ENCODE measurements around the gene PPP6R3.

The PPP6R3 gene

GRCh38 chr11:68581901-68582300, 121.3 kb downstream of the PPP6R3 start:
- Histone ChIP-seq H3K27me3 (ENCODE audit: insufficient read depth, low read length) (no peaks in the 10 kb centered on the region), H3K4me2 (ENCODE audit: low read length) (no peak overlapping the region), H2BK5ac (ENCODE audit: low read depth, low read length, poor library complexity) (no peak overlapping the region), H3K27ac (ENCODE audit: low read depth, low read length) (no peak overlapping the region), H2BK12ac (ENCODE audit: low read length) (no peak overlapping the region), H4K12ac (ENCODE audit: low read depth, low read length) (no peak overlapping the region), H2BK120ac (ENCODE audit: insufficient read depth, low read length, poor library complexity) (no peak overlapping the region), H3K14ac (ENCODE audit: low read length) (no peak overlapping the region), H3K4ac (ENCODE audit: low read depth, low read length) (no peak overlapping the region), H4K8ac (ENCODE audit: low read depth, low read length) (no peak overlapping the region), H3K18ac (ENCODE audit: low read length) (no peak overlapping the region), H3K23ac (ENCODE audit: low read length) (no peak overlapping the region), H3K4me3 (ENCODE audit: low read depth, low read length) (no peak overlapping the region), H3K4me1 (ENCODE audit: control insufficient read depth in 1 of 2, insufficient read depth in 2 of 2, low read length in 2 of 2) (no peaks in the 10 kb centered on the region), H3K9me3 (ENCODE audit: insufficient read depth, low read depth, low read length) (peaks cover 4% of the 10 kb centered on the region), H4K91ac (ENCODE audit: low read depth, low read length) (no peak overlapping the region), H2AK5ac (ENCODE audit: low read length) (no peak overlapping the region), H3K36me3 (ENCODE audit: control insufficient read depth in 1 of 2, insufficient read depth in 2 of 2, low read length in 2 of 2) (peaks cover 18 to 42% of the 10 kb centered on the region in 2 experiments), H2AFZ (ENCODE audit: insufficient read depth, low read length, poor library complexity) (no peak overlapping the region), H3K79me2 (ENCODE audit: control insufficient read depth, insufficient read depth, low read length, poor library complexity) (no peaks in the 10 kb centered on the region), H3K79me1 (ENCODE audit: low read length) (no peaks in the 10 kb centered on the region), H3K9ac (ENCODE audit: low read length) (no peak overlapping the region)
- no peak for DNase-seq
- no CpG with 5 or more reads among the region's 3 CpGs for WGBS (ENCODE audit: extremely low coverage, insufficient coverage, insufficient read length)

- Histone ChIP-seq H3K27me3 (ENCODE audit: insufficient read depth, low read length) (no peaks in the 10 kb centered on the region), H3K4me1 (ENCODE audit: control insufficient read depth in 1 of 2, insufficient read depth in 2 of 2, low read length in 2 of 2) (no peaks in the 10 kb centered on the region), H3K27ac (ENCODE audit: low read depth, low read length) (no peak overlapping the region), H3K18ac (ENCODE audit: low read length) (no peak overlapping the region), H4K12ac (ENCODE audit: low read depth, low read length) (no peak overlapping the region), H3K79me2 (ENCODE audit: control insufficient read depth, insufficient read depth, low read length, poor library complexity) (no peaks in the 10 kb centered on the region), H2BK120ac (ENCODE audit: insufficient read depth, low read length, poor library complexity) (no peak overlapping the region), H2BK5ac (ENCODE audit: low read depth, low read length, poor library complexity) (no peak overlapping the region), H3K23ac (ENCODE audit: low read length) (no peak overlapping the region), H4K8ac (ENCODE audit: low read depth, low read length) (no peak overlapping the region), H3K9ac (ENCODE audit: low read length) (no peak overlapping the region), H3K9me3 (ENCODE audit: insufficient read depth, low read depth, low read length) (peaks cover 4% of the 10 kb centered on the region), H3K4me3 (ENCODE audit: low read depth, low read length) (no peak overlapping the region), H3K4me2 (ENCODE audit: low read length) (no peak overlapping the region), H3K4ac (ENCODE audit: low read depth, low read length) (no peak overlapping the region), H3K79me1 (ENCODE audit: low read length) (no peaks in the 10 kb centered on the region), H4K91ac (ENCODE audit: low read depth, low read length) (no peak overlapping the region), H2AFZ (ENCODE audit: insufficient read depth, low read length, poor library complexity) (no peak overlapping the region), H3K14ac (ENCODE audit: low read length) (no peak overlapping the region), H2AK5ac (ENCODE audit: low read length) (no peak overlapping the region), H2BK12ac (ENCODE audit: low read length) (no peak overlapping the region), H3K36me3 (ENCODE audit: control insufficient read depth in 1 of 2, insufficient read depth in 2 of 2, low read length in 2 of 2) (peaks cover 18 to 41% of the 10 kb centered on the region in 2 experiments)
- no peak for DNase-seq
- WGBS (ENCODE audit: extremely low coverage, insufficient coverage, insufficient read length), result no CpG with 5 or more reads among the region's 8 CpGs
Observed at GRCh38 chr11:68582416-68583040, 122.0 kb downstream of the PPP6R3 start.

DNA sequence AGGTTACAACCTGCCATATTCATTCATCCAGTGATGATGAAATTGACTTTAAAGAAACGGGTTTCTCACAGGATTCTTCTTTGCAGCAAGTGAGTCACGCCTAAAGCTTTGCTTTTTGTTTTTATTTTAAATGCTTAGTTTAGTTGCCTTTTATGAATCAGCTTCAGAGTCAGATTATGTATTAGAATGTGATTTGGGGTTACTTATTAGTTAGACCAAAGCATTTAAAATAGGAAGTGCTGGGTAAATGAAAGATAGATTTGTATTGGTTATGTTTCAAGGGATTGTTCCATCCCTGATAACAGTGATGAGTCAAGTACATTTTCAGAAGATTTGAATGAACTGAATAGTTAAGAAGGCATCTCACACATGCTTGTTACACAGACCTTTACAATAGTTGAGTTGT, 122.5 kb downstream of the PPP6R3 start:
- peaks cover 4% of the 10 kb centered on the region for H3K9me3 ChIP-seq (ENCODE audit: insufficient read depth, low read depth, low read length)
- H3K4ac ChIP-seq (ENCODE audit: low read depth, low read length), result no peak overlapping the region
- no CpG with 5 or more reads among the region's 2 CpGs for WGBS (ENCODE audit: extremely low coverage, insufficient coverage, insufficient read length)
- no peak overlapping the region for H3K4me2 ChIP-seq (ENCODE audit: low read length)
- H3K14ac ChIP-seq (ENCODE audit: low read length), result no peak overlapping the region
- no peak overlapping the region for H2AK5ac ChIP-seq (ENCODE audit: low read length)
- no peak overlapping the region for H3K4me3 ChIP-seq (ENCODE audit: low read depth, low read length)
- H3K27ac ChIP-seq (ENCODE audit: low read depth, low read length), result no peak overlapping the region
- H4K12ac ChIP-seq (ENCODE audit: low read depth, low read length), result no peak overlapping the region
- no peaks in the 10 kb centered on the region for H3K79me2 ChIP-seq (ENCODE audit: control insufficient read depth, insufficient read depth, low read length, poor library complexity)
- H2AFZ ChIP-seq (ENCODE audit: insufficient read depth, low read length, poor library complexity), result no peak overlapping the region
- H3K27me3 ChIP-seq (ENCODE audit: insufficient read depth, low read length), result no peaks in the 10 kb centered on the region
- H3K9ac ChIP-seq (ENCODE audit: low read length), result no peak overlapping the region
- H2BK12ac ChIP-seq (ENCODE audit: low read length), result no peak overlapping the region
- H4K8ac ChIP-seq (ENCODE audit: low read depth, low read length), result no peak overlapping the region
- H3K18ac ChIP-seq (ENCODE audit: low read length), result no peak overlapping the region
- H4K91ac ChIP-seq (ENCODE audit: low read depth, low read length), result no peak overlapping the region
- no peaks in the 10 kb centered on the region for H3K4me1 ChIP-seq (ENCODE audit: control insufficient read depth in 1 of 2, insufficient read depth in 2 of 2, low read length in 2 of 2)
- no peak overlapping the region for H3K23ac ChIP-seq (ENCODE audit: low read length)
- DNase-seq, result peak in 1 of 2 donors; percentile 78
- no peaks in the 10 kb centered on the region for H3K79me1 ChIP-seq (ENCODE audit: low read length)
- H2BK120ac ChIP-seq (ENCODE audit: insufficient read depth, low read length, poor library complexity), result no peak overlapping the region
- H2BK5ac ChIP-seq (ENCODE audit: low read depth, low read length, poor library complexity), result no peak overlapping the region
- H3K36me3 ChIP-seq (ENCODE audit: control insufficient read depth in 1 of 2, insufficient read depth in 2 of 2, low read length in 2 of 2), result peaks cover 18 to 42% of the 10 kb centered on the region in 2 experiments

DNA sequence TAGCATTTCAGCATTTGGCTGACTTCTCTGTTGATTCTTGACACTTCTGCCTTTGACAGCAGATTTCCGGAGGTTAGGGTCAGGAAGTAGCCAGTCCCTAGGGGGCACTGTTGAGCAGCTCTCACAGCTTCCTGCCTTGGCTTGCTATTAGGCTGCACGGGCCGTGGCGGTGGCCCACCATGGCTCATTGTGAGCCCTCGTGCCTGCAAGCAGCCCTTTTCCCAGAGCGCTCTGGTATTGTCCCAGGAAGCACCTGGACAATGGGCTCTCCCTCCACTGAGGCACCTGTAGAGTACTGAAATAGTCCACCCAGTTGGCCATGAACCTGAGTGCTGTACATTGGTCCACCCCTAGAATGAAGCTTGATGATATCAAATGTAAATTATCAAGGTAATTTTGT, 123.5 kb downstream of the PPP6R3 start:
- H3K23ac ChIP-seq (ENCODE audit: low read length), result no peak overlapping the region
- no peak overlapping the region for H3K14ac ChIP-seq (ENCODE audit: low read length)
- no peak overlapping the region for H3K4me3 ChIP-seq (ENCODE audit: low read depth, low read length)
- H3K9ac ChIP-seq (ENCODE audit: low read length), result no peak overlapping the region
- H3K4ac ChIP-seq (ENCODE audit: low read depth, low read length), result no peak overlapping the region
- DNase-seq, result peak in 1 of 2 donors; percentile 46
- no peak overlapping the region for H3K27ac ChIP-seq (ENCODE audit: low read depth, low read length)
- no peak overlapping the region for H2BK120ac ChIP-seq (ENCODE audit: insufficient read depth, low read length, poor library complexity)
- H3K27me3 ChIP-seq (ENCODE audit: insufficient read depth, low read length), result no peaks in the 10 kb centered on the region
- H3K4me2 ChIP-seq (ENCODE audit: low read length), result no peak overlapping the region
- H4K8ac ChIP-seq (ENCODE audit: low read depth, low read length), result no peak overlapping the region
- H2AFZ ChIP-seq (ENCODE audit: insufficient read depth, low read length, poor library complexity), result peak overlapping the region; percentile 25
- peaks cover 25 to 42% of the 10 kb centered on the region in 2 experiments for H3K36me3 ChIP-seq (ENCODE audit: control insufficient read depth in 1 of 2, insufficient read depth in 2 of 2, low read length in 2 of 2)
- no peaks in the 10 kb centered on the region for H3K4me1 ChIP-seq (ENCODE audit: control insufficient read depth in 1 of 2, insufficient read depth in 2 of 2, low read length in 2 of 2)
- H3K18ac ChIP-seq (ENCODE audit: low read length), result peak overlapping the region; percentile 41
- peaks cover 4% of the 10 kb centered on the region for H3K9me3 ChIP-seq (ENCODE audit: insufficient read depth, low read depth, low read length)
- H4K91ac ChIP-seq (ENCODE audit: low read depth, low read length), result no peak overlapping the region
- H4K12ac ChIP-seq (ENCODE audit: low read depth, low read length), result no peak overlapping the region
- no peaks in the 10 kb centered on the region for H3K79me1 ChIP-seq (ENCODE audit: low read length)
- H2BK12ac ChIP-seq (ENCODE audit: low read length), result no peak overlapping the region
- H3K79me2 ChIP-seq (ENCODE audit: control insufficient read depth, insufficient read depth, low read length, poor library complexity), result no peaks in the 10 kb centered on the region
- WGBS (ENCODE audit: extremely low coverage, insufficient coverage, insufficient read length), result no CpG with 5 or more reads among the region's 6 CpGs
- H2BK5ac ChIP-seq (ENCODE audit: low read depth, low read length, poor library complexity), result no peak overlapping the region
- no peak overlapping the region for H2AK5ac ChIP-seq (ENCODE audit: low read length)

Data from trophoblast cell (in vitro differentiated cells and primary cell).